Thyroid gland (tissue), 4 donors: ENCODE measurements around the gene ABCA12.

Source experiments
- POLR2A ChIP-seq, 2 donors: fragments of 450-650 bp; IDR thresholded peaks; one replicate each; pipeline ENCODE4 v1.6.1; 2017; ENCODE audit warnings: antibody characterized with exemption in 2 of 2, mild to moderate bottlenecking in 2 of 2, moderate library complexity in 1 of 2
- TF ChIP-seq, protein P1 (sequence below), 6 experiments: fragments of 200-600 bp in 3 of 6; fragments of 450-650 bp in 3 of 6; sonication (generic) in 3 of 6; IDR thresholded peaks; one replicate each; pipeline ENCODE4 v1.5.1; 2016 to 2019; ENCODE audit warnings: antibody characterized with exemption in 6 of 6, mild to moderate bottlenecking in 2 of 6, inconsistent platforms in 1 of 6, moderate library complexity in 1 of 6

- TF ChIP-seq, protein P1, sequence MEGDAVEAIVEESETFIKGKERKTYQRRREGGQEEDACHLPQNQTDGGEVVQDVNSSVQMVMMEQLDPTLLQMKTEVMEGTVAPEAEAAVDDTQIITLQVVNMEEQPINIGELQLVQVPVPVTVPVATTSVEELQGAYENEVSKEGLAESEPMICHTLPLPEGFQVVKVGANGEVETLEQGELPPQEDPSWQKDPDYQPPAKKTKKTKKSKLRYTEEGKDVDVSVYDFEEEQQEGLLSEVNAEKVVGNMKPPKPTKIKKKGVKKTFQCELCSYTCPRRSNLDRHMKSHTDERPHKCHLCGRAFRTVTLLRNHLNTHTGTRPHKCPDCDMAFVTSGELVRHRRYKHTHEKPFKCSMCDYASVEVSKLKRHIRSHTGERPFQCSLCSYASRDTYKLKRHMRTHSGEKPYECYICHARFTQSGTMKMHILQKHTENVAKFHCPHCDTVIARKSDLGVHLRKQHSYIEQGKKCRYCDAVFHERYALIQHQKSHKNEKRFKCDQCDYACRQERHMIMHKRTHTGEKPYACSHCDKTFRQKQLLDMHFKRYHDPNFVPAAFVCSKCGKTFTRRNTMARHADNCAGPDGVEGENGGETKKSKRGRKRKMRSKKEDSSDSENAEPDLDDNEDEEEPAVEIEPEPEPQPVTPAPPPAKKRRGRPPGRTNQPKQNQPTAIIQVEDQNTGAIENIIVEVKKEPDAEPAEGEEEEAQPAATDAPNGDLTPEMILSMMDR (IDR thresholded peaks at IDR 0.05): no peak
- TF ChIP-seq POLR2A (IDR thresholded peaks at IDR 0.05): no peak
These were observed 47.6 kb upstream of the ABCA12 start for GRCh38 chr2:215186021-215186420.
